Neural progenitor cell (in vitro differentiated cells): ENCODE measurements around the gene GABRA5. TPM values are rescaled to one million over a fixed set of nuclear protein-coding genes. Genes with fewer than 3 reads are reported as not detected.
"Not testable (repeated sequence)": the region's sequence is repeated elsewhere in the genome, so short reads cannot be mapped to it uniquely, and the experiment has no call there.

ENCODE experiments used
- DNase-seq: peaks from one replicate; pipeline ENCODE4 v3.0.0-alpha.2; 2016; ENCODE audit warnings: low spot score
- H2AFZ ChIP-seq: fragments of 200-600 bp; sonication (generic); replicated peaks from 2 replicates; pipeline ENCODE4 v1.6.1; 2016; ENCODE audit warnings: antibody characterized with exemption
- H3F3A ChIP-seq: fragments of 200-600 bp; sonication (generic); 2 replicates; pipeline ENCODE4 v1.6.1; 2016; ENCODE audit warnings: antibody characterized with exemption, low read depth
- H3K27ac ChIP-seq: fragments of 200-600 bp; sonication (generic); 2 replicates; pipeline ENCODE4 v1.5.1; 2016; ENCODE audit warnings: mild to moderate bottlenecking
- H3K27me3 ChIP-seq: fragments of 200-600 bp; sonication (generic); 2 replicates; pipeline ENCODE4 v1.6.1; 2016; ENCODE audit warnings: mild to moderate bottlenecking, moderate library complexity
- H3K36me3 ChIP-seq: fragments of 200-600 bp; sonication (generic); 2 replicates; pipeline ENCODE4 v1.5.1; 2016
- H3K4me1 ChIP-seq: fragments of 200-600 bp; sonication (generic); 2 replicates; pipeline ENCODE4 v1.6.1; 2016; ENCODE audit warnings: mixed run types
- H3K4me2 ChIP-seq: fragments of 200-600 bp; sonication (generic); 2 replicates; pipeline ENCODE4 v1.6.1; 2016
- H3K4me3 ChIP-seq: fragments of 200-600 bp; sonication (generic); 2 replicates; pipeline ENCODE4 v1.5.1; 2016
- H3K79me2 ChIP-seq: fragments of 200-600 bp; sonication (generic); 2 replicates; pipeline ENCODE4 v1.6.1; 2016; ENCODE audit warnings: low read depth
- H3K9ac ChIP-seq: fragments of 200-600 bp; sonication (generic); 2 replicates; pipeline ENCODE4 v1.6.1; 2016
- H3K9me3 ChIP-seq: fragments of 200-600 bp; sonication (generic); 2 replicates; pipeline ENCODE4 v1.5.1; 2016; ENCODE audit warnings: low read depth
- H4K20me1 ChIP-seq: fragments of 200-600 bp; sonication (generic); 2 replicates; pipeline ENCODE4 v1.6.1; 2016; ENCODE audit warnings: low read depth
- H3K27ac Mint-ChIP-seq: 3 replicates; pipeline ENCODE4 v1.8.0; 2021; ENCODE audit warnings: mixed read lengths
- H3K27me3 Mint-ChIP-seq: 2 replicates; pipeline ENCODE4 v1.8.0; 2022; ENCODE audit warnings: low read depth, mild to moderate bottlenecking, inconsistent platforms, moderate library complexity, mixed read lengths; ENCODE audit not compliant: insufficient read depth
- H3K36me3 Mint-ChIP-seq: 3 replicates; pipeline ENCODE4 v1.8.0; 2021; ENCODE audit warnings: mixed read lengths
- H3K4me1 Mint-ChIP-seq: 3 replicates; pipeline ENCODE4 v1.8.0; 2021; ENCODE audit warnings: mixed read lengths
- H3K4me3 Mint-ChIP-seq: 3 replicates; pipeline ENCODE4 v1.8.0; 2021; ENCODE audit warnings: mild to moderate bottlenecking, moderate library complexity, mixed read lengths
- H3K9me3 Mint-ChIP-seq: 3 replicates; pipeline ENCODE4 v1.8.0; 2020; ENCODE audit warnings: mixed read lengths
- CTCF ChIP-seq: fragments of 200-600 bp; sonication (generic); IDR thresholded peaks from 2 replicates; pipeline ENCODE4 v1.5.1; 2017; ENCODE audit warnings: antibody characterized with exemption, mild to moderate bottlenecking
- EZH2 ChIP-seq: fragments of 200-600 bp; sonication (generic); IDR thresholded peaks from 2 replicates; pipeline ENCODE4 v1.6.1; 2017; ENCODE audit warnings: antibody characterized with exemption, mild to moderate bottlenecking, moderate library complexity
- EZH2phosphoT487 ChIP-seq: fragments of 200-600 bp; sonication (generic); IDR thresholded peaks from 2 replicates; pipeline ENCODE4 v1.6.1; 2017; ENCODE audit warnings: antibody characterized with exemption
- total RNA-seq: library from RNA; depleted of rRNA; stranded (reverse); fragments of >200 nt; gene quantifications from 2 replicates; pipeline ENCODE4 v1.2.3, GENCODE V29; 2015; ENCODE audit warnings: low replicate concordance

Gene GABRA5
- total RNA-seq, 1 donor from 2014 or later: 3.0 TPM

- Mint-ChIP-seq H3K4me3 (no peak overlapping the region), H3K27ac (no peak overlapping the region), H3K4me1 (no peaks in the 10 kb centered on the region), H3K36me3 (no peaks in the 10 kb centered on the region), H3K27me3 (peaks cover 13% of the 10 kb centered on the region), H3K9me3 (peaks cover 5% of the 10 kb centered on the region)
- no peaks in the 10 kb centered on the region for H3K27me3 ChIP-seq
- H3F3A ChIP-seq: no peaks in the 10 kb centered on the region
- no peaks in the 10 kb centered on the region for H3K9me3 ChIP-seq
- DNase-seq: no peak
- H3K4me1 ChIP-seq: no peaks in the 10 kb centered on the region
- no peaks in the 10 kb centered on the region for H3K36me3 ChIP-seq
- H3K4me3 ChIP-seq: no peak overlapping the region
- H2AFZ ChIP-seq: no peak overlapping the region
- H3K4me2 ChIP-seq: no peak overlapping the region
- H4K20me1 ChIP-seq: no peaks in the 10 kb centered on the region
- TF ChIP-seq EZH2phosphoT487 (no peak), CTCF (no peak), EZH2 (no peak)
- no peak overlapping the region for H3K9ac ChIP-seq
- H3K79me2 ChIP-seq: no peaks in the 10 kb centered on the region
- H3K27ac ChIP-seq: no peak overlapping the region
Measured at GRCh38 chr15:26892678-26893077, 25.8 kb downstream of the GABRA5 start.

- Histone ChIP-seq H3K9ac (no peak overlapping the region), H3K27me3 (no peaks in the 10 kb centered on the region), H3F3A (no peaks in the 10 kb centered on the region), H3K9me3 (no peaks in the 10 kb centered on the region), H3K36me3 (no peaks in the 10 kb centered on the region), H3K4me3 (no peak overlapping the region), H3K79me2 (no peaks in the 10 kb centered on the region), H4K20me1 (no peaks in the 10 kb centered on the region), H2AFZ (no peak overlapping the region), H3K27ac (no peak overlapping the region), H3K4me1 (no peaks in the 10 kb centered on the region), H3K4me2 (no peak overlapping the region)
- Mint-ChIP-seq H3K27me3 (peaks cover 13% of the 10 kb centered on the region), H3K9me3 (peaks cover 7% of the 10 kb centered on the region), H3K4me1 (no peaks in the 10 kb centered on the region), H3K4me3 (no peak overlapping the region), H3K27ac (no peak overlapping the region), H3K36me3 (no peaks in the 10 kb centered on the region)
- DNase-seq: no peak
- TF ChIP-seq EZH2phosphoT487: no peak
- TF ChIP-seq CTCF: no peak
- no peak for TF ChIP-seq EZH2
Measured at GRCh38 chr15:26893351-26894065, 26.6 kb downstream of the GABRA5 start.

- no peak for TF ChIP-seq EZH2
- TF ChIP-seq EZH2phosphoT487: no peak
- no peak for TF ChIP-seq CTCF
- H3K9me3 Mint-ChIP-seq: peaks cover 7% of the 10 kb centered on the region
- H3K4me1 Mint-ChIP-seq: no peaks in the 10 kb centered on the region
Measured at GRCh38 chr15:26894181-26894580, 27.3 kb downstream of the GABRA5 start.

GRCh38 chr15:26895346-26895745 lies 28.5 kb downstream of the GABRA5 start:
- peaks cover 11% of the 10 kb centered on the region for H3K27me3 Mint-ChIP-seq
- H2AFZ ChIP-seq, H3K27ac Mint-ChIP-seq, H3K79me2 ChIP-seq, H3K4me2 ChIP-seq, H3K36me3 Mint-ChIP-seq, H3K9me3 ChIP-seq, H3F3A ChIP-seq, H4K20me1 ChIP-seq, H3K4me3 Mint-ChIP-seq, H3K4me3 ChIP-seq, H3K27ac ChIP-seq, H3K4me1 ChIP-seq, H3K9ac ChIP-seq, H3K9me3 Mint-ChIP-seq, DNase-seq, H3K4me1 Mint-ChIP-seq, H3K27me3 ChIP-seq, H3K36me3 ChIP-seq: not testable (repeated sequence)

More at GRCh38 chr15:26894181-26894580, 27.3 kb downstream of the GABRA5 start:
- Histone ChIP-seq H3K79me2 (no peaks in the 10 kb centered on the region), H4K20me1 (no peaks in the 10 kb centered on the region), H3F3A (no peaks in the 10 kb centered on the region), H3K27ac (no peak overlapping the region), H2AFZ (no peak overlapping the region), H3K4me2 (no peak overlapping the region), H3K27me3 (no peaks in the 10 kb centered on the region), H3K36me3 (no peaks in the 10 kb centered on the region), H3K9me3 (no peaks in the 10 kb centered on the region), H3K4me3 (no peak overlapping the region), H3K4me1 (no peaks in the 10 kb centered on the region), H3K9ac (no peak overlapping the region)
- Mint-ChIP-seq H3K27me3 (peaks cover 13% of the 10 kb centered on the region), H3K27ac (no peak overlapping the region), H3K36me3 (no peaks in the 10 kb centered on the region), H3K4me3 (no peak overlapping the region)
- no peak for DNase-seq
